ENCODE measurements around the gene ABCA2.

The ABCA2 gene, protein sequence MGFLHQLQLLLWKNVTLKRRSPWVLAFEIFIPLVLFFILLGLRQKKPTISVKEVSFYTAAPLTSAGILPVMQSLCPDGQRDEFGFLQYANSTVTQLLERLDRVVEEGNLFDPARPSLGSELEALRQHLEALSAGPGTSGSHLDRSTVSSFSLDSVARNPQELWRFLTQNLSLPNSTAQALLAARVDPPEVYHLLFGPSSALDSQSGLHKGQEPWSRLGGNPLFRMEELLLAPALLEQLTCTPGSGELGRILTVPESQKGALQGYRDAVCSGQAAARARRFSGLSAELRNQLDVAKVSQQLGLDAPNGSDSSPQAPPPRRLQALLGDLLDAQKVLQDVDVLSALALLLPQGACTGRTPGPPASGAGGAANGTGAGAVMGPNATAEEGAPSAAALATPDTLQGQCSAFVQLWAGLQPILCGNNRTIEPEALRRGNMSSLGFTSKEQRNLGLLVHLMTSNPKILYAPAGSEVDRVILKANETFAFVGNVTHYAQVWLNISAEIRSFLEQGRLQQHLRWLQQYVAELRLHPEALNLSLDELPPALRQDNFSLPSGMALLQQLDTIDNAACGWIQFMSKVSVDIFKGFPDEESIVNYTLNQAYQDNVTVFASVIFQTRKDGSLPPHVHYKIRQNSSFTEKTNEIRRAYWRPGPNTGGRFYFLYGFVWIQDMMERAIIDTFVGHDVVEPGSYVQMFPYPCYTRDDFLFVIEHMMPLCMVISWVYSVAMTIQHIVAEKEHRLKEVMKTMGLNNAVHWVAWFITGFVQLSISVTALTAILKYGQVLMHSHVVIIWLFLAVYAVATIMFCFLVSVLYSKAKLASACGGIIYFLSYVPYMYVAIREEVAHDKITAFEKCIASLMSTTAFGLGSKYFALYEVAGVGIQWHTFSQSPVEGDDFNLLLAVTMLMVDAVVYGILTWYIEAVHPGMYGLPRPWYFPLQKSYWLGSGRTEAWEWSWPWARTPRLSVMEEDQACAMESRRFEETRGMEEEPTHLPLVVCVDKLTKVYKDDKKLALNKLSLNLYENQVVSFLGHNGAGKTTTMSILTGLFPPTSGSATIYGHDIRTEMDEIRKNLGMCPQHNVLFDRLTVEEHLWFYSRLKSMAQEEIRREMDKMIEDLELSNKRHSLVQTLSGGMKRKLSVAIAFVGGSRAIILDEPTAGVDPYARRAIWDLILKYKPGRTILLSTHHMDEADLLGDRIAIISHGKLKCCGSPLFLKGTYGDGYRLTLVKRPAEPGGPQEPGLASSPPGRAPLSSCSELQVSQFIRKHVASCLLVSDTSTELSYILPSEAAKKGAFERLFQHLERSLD (N-terminal part only)

DNA sequence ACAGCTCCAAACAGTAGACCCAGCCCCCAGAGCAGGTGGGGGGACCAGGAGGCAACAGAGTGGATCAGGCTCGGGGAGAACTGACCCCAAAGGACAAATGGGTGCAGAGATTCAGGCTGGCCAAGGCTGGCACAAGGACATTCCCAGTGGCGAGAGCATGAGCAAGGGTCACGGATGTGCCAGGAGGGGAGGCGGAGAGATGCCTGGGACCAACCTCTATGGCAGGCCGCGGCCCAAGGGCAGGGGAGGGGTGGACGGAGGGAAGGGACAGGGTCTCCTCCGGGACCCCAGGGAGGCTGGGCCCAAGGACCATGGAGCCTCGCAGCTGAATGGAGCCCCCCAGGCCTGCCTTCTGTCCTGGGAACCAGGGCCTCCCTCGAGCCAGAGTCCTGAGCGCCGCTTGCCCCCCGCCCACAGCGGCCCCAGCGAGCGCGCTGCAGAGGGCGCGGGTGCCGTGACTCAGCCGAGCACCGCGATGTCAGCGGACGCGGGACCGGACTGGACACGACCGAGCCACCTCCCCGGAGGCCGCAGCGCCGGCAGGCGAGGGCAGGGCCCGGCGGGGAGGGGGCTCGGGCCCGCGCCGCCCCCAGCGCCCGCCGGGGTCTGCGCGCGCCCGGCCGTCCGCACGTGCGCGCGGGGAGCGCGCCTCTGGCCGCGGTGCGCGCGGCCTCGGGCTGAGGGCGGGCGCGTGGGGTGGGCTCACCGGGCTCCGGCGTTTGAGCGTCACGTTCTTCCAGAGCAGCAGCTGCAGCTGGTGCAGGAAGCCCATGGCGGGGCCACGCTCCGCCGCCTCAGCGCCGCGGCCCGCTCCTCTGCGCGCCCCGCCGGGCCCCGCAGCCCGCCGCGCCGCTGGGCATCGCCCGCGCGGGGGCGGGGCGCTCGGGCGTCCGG lies at the start of gene ABCA2:
TSS of gene ABCA2 (minus strand) at position 869 of the 894 bp plus-strand sequence. CDS start at position 772, 97 bp downstream.
- Histone ChIP-seq H3K9me3 (ENCODE audit: control insufficient read depth in 2 of 2, low read length in 2 of 2) (no peaks in the 10 kb centered on the region), H3K27me3 (ENCODE audit: control insufficient read depth in 2 of 2, insufficient read depth in 2 of 2, low read length in 2 of 2) (no peaks in the 10 kb centered on the region), H3K36me3 (ENCODE audit: control insufficient read depth in 2 of 2, insufficient read depth in 2 of 2, low read length in 2 of 2) (no peaks in the 10 kb centered on the region), H3K4me3 (ENCODE audit: low read length in 2 of 2) (peak within 1 kb of the TSS; percentile 57 to 69), H3K4me1 (ENCODE audit: control insufficient read depth in 2 of 2, insufficient read depth in 2 of 2, low read length in 2 of 2) (peaks cover 48 to 51% of the 10 kb centered on the region in 2 donors), H3K27ac (ENCODE audit: low read depth in 2 of 2, low read length in 2 of 2) (peak within 1 kb of the TSS in 1 of 2 donors; percentile 21), H3K9ac (ENCODE audit: low read depth in 1 of 2, low read length in 2 of 2) (peak within 1 kb of the TSS; percentile 60 to 83)

DNA sequence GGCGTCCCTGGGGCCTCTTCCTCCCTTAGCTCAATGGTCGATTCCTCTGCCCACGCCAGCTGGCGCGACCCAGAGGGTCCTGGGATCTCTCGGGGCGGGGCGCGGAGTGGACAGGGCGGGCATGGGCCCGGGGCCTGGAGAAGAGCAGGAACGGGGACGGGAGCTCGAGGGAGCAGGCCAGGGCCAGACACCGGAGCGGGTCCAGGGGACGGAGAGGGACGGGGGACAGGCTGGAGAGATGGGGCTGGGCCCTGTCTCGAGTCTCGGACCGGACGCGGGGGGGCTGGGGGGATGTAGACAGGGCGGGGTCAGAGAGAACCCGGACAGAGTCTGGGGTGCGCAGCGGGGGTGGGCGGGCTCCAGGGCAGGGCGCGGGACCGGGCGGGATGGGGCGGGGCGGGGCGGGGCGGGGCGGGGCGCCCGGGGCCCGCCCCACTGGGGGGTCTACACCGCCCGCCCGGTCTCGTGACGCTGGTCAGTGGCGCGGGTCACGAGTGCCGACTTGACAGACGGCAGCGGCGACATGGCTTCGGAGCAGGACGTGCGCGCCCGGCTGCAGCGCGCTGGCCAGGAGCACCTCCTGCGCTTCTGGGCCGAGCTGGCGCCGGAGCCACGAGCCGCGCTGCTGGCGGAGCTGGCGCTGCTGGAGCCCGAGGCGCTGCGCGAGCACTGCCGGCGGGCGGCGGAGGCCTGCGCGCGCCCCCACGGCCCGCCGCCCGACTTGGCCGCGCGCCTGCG lies 49.1 kb upstream of the ABCA2 start, which contains the start of gene UAP1L1:
TSS of gene UAP1L1 (plus strand) at position 508 of the 738 bp plus-strand sequence. CDS start at position 524, 16 bp downstream.
- Histone ChIP-seq H3K27ac (ENCODE audit: low read depth in 2 of 2, low read length in 2 of 2) (peak within 1 kb of the TSS; percentile 52), H3K27me3 (ENCODE audit: control insufficient read depth in 2 of 2, insufficient read depth in 2 of 2, low read length in 2 of 2) (no peaks in the 10 kb centered on the region), H3K9me3 (ENCODE audit: control insufficient read depth in 2 of 2, low read length in 2 of 2) (no peaks in the 10 kb centered on the region), H3K36me3 (ENCODE audit: control insufficient read depth in 2 of 2, insufficient read depth in 2 of 2, low read length in 2 of 2) (peaks cover 0 to 20% of the 10 kb centered on the region in 2 donors), H3K4me3 (ENCODE audit: low read length in 2 of 2) (peak within 1 kb of the TSS; percentile 65 to 67), H3K9ac (ENCODE audit: low read depth in 1 of 2, low read length in 2 of 2) (peak within 1 kb of the TSS; percentile 52 to 63), H3K4me1 (ENCODE audit: control insufficient read depth in 2 of 2, insufficient read depth in 2 of 2, low read length in 2 of 2) (peaks cover 20 to 28% of the 10 kb centered on the region in 2 donors)

DNA sequence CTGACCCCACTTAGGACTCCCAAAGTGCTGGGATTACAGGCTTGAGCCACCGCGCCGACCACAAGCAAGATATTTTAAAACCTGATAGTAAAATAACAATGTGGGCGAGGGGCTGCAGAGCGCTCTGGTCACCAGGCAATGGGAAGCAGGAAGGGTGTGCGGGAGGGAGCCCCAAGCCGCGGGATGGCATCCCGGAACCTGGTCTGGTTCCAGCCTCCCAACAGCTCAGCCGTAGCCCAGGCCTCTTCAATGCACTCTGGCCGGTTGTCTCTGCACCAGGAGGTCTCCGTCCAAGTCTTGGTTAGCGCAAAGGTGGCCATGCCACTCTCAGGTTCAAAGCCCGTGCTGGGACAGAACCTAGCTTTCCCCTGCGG lies 48.6 kb upstream of the ABCA2 start:
- Histone ChIP-seq H3K27ac (ENCODE audit: low read depth in 2 of 2, low read length in 2 of 2) (peak overlapping the region; percentile 48 to 52), H3K36me3 (ENCODE audit: control insufficient read depth in 2 of 2, insufficient read depth in 2 of 2, low read length in 2 of 2) (peaks cover 0 to 18% of the 10 kb centered on the region in 2 donors), H3K4me3 (ENCODE audit: low read length in 2 of 2) (peak overlapping the region; percentile 41 to 53), H3K27me3 (ENCODE audit: control insufficient read depth in 2 of 2, insufficient read depth in 2 of 2, low read length in 2 of 2) (no peaks in the 10 kb centered on the region), H3K9me3 (ENCODE audit: control insufficient read depth in 2 of 2, low read length in 2 of 2) (no peaks in the 10 kb centered on the region), H3K9ac (ENCODE audit: low read depth in 1 of 2, low read length in 2 of 2) (peak overlapping the region in 1 of 2 donors; percentile 51), H3K4me1 (ENCODE audit: control insufficient read depth in 2 of 2, insufficient read depth in 2 of 2, low read length in 2 of 2) (peaks cover 20 to 28% of the 10 kb centered on the region in 2 donors)

DNA sequence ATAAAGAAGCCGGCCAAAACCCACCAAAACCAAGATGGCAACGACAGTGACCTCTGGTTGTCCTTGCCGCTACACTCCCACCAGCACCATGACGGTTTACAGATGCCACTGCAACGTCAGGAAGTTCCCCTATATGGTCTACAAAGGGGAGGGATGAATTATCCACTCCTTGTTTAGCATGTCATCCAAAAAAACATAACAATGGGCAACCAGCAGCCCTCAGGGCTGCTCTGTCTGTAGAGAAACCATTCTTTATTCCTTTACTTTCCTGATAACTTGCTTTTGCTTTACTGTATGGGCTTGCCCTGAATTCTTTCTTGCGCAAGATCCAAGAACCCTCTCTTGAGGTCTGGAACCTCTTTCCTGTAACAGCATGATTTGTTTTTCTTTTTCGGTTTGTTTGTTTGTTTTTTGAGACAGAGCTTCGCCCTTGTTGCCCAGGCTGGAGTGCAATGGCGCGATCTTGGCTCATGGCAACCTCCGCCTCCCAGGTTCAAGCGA lies 47.3 kb upstream of the ABCA2 start:
- no peaks in the 10 kb centered on the region for H3K9me3 ChIP-seq (ENCODE audit: control insufficient read depth in 2 of 2, low read length in 2 of 2)
- peaks cover 28 to 34% of the 10 kb centered on the region in 2 donors for H3K4me1 ChIP-seq (ENCODE audit: control insufficient read depth in 2 of 2, insufficient read depth in 2 of 2, low read length in 2 of 2)
- H3K27me3 ChIP-seq (ENCODE audit: control insufficient read depth in 2 of 2, insufficient read depth in 2 of 2, low read length in 2 of 2), result no peaks in the 10 kb centered on the region
- no peak overlapping the region for H3K27ac ChIP-seq (ENCODE audit: low read depth in 2 of 2, low read length in 2 of 2)
- H3K36me3 ChIP-seq (ENCODE audit: control insufficient read depth in 2 of 2, insufficient read depth in 2 of 2, low read length in 2 of 2), result peaks cover 0 to 9% of the 10 kb centered on the region in 2 donors
- no peak overlapping the region for H3K9ac ChIP-seq (ENCODE audit: low read depth in 1 of 2, low read length in 2 of 2)
- H3K4me3 ChIP-seq (ENCODE audit: low read length in 2 of 2), result no peak overlapping the region

DNA sequence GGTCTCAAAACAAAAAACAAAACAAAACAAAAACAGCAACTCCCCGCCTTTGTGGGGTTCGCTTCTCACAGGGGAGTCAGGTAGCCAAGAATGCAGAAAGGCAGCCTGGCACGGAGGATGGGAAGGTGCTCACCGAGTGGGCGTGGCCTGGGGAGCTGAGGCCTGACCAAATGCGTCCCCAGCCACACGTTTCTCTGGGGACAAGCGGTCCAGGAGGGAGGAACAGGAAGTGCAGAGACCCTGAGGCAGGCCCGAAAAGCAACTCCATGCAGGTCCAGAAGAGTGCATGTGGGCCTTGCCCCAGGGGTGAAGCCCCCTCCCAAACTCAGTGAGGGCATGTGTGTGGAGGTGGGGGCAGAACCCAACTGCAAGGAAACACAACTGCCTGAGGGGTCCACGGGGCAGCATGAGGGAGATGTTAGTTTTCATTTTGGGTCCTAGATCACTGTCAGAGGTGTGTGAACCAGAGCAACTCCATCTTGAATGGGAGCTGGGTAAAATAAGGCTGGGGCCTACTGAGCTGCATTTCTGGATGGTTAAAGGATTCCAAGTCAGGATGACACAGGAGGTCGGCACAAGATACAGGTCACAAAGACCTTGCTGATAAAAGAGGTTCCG lies 46.7 kb upstream of the ABCA2 start:
- peaks cover 0 to 4% of the 10 kb centered on the region in 2 donors for H3K36me3 ChIP-seq (ENCODE audit: control insufficient read depth in 2 of 2, insufficient read depth in 2 of 2, low read length in 2 of 2)
- no peaks in the 10 kb centered on the region for H3K9me3 ChIP-seq (ENCODE audit: control insufficient read depth in 2 of 2, low read length in 2 of 2)
- H3K4me1 ChIP-seq (ENCODE audit: control insufficient read depth in 2 of 2, insufficient read depth in 2 of 2, low read length in 2 of 2), result peaks cover 28 to 34% of the 10 kb centered on the region in 2 donors
- H3K9ac ChIP-seq (ENCODE audit: low read depth in 1 of 2, low read length in 2 of 2), result no peak overlapping the region
- no peak overlapping the region for H3K27ac ChIP-seq (ENCODE audit: low read depth in 2 of 2, low read length in 2 of 2)
- H3K27me3 ChIP-seq (ENCODE audit: control insufficient read depth in 2 of 2, insufficient read depth in 2 of 2, low read length in 2 of 2), result no peaks in the 10 kb centered on the region
- no peak overlapping the region for H3K4me3 ChIP-seq (ENCODE audit: low read length in 2 of 2)

DNA sequence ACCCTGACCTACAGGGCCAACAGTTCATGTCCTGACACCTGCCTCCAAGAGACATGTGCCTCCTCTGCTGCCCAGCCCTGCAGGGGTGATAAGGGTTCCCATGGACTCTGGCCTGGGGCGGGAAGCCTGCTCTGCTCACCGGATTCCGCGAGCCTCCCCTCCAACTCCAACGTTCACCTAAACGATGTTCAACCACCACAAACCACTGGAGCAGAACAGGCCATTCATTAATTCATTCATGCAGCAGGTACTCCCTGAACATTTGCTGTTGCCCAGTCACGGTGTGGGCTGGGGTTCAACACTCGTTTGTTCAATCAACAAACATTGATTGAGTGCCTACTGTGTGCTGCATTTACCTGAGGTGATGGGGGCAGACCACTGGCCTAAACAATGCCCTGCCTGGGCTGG lies 46.0 kb upstream of the ABCA2 start:
- no peak overlapping the region for H3K27ac ChIP-seq (ENCODE audit: low read depth in 2 of 2, low read length in 2 of 2)
- H3K4me1 ChIP-seq (ENCODE audit: control insufficient read depth in 2 of 2, insufficient read depth in 2 of 2, low read length in 2 of 2), result peaks cover 31 to 32% of the 10 kb centered on the region in 2 donors
- H3K9me3 ChIP-seq (ENCODE audit: control insufficient read depth in 2 of 2, low read length in 2 of 2), result no peaks in the 10 kb centered on the region
- H3K27me3 ChIP-seq (ENCODE audit: control insufficient read depth in 2 of 2, insufficient read depth in 2 of 2, low read length in 2 of 2), result no peaks in the 10 kb centered on the region
- no peak overlapping the region for H3K4me3 ChIP-seq (ENCODE audit: low read length in 2 of 2)
- no peak overlapping the region for H3K9ac ChIP-seq (ENCODE audit: low read depth in 1 of 2, low read length in 2 of 2)
- no peaks in the 10 kb centered on the region for H3K36me3 ChIP-seq (ENCODE audit: control insufficient read depth in 2 of 2, insufficient read depth in 2 of 2, low read length in 2 of 2)

DNA sequence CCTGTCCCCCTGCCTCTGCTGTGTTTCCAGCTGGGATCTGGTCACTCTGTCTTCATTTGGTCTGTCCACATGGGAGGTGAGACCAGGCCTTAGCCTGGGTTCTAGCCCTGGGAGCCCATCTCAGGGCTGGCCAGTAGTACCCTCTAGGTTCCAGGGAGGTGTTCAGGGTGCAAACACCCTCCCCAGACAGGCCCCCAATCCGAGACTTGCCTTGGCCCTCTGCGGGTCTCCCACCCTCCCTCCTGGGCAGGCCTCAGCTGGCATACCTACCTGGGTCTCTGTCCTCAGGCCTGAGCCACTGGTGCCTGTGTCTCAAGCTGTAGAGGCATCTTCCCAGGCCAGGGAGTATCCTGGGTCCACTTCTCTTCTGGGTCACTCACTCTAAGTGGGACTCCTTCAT lies 43.2 kb upstream of the ABCA2 start:
- no peaks in the 10 kb centered on the region for H3K36me3 ChIP-seq (ENCODE audit: control insufficient read depth in 2 of 2, insufficient read depth in 2 of 2, low read length in 2 of 2)
- H3K4me1 ChIP-seq (ENCODE audit: control insufficient read depth in 2 of 2, insufficient read depth in 2 of 2, low read length in 2 of 2), result peaks cover 29 to 31% of the 10 kb centered on the region in 2 donors
- H3K4me3 ChIP-seq (ENCODE audit: low read length in 2 of 2), result peak overlapping the region in 1 of 2 donors; percentile 23
- H3K9ac ChIP-seq (ENCODE audit: low read depth in 1 of 2, low read length in 2 of 2), result peak overlapping the region; percentile 41 to 46
- peaks cover 0 to 3% of the 10 kb centered on the region in 2 donors for H3K27me3 ChIP-seq (ENCODE audit: control insufficient read depth in 2 of 2, insufficient read depth in 2 of 2, low read length in 2 of 2)
- peak overlapping the region in 1 of 2 donors; percentile 71 for H3K27ac ChIP-seq (ENCODE audit: low read depth in 2 of 2, low read length in 2 of 2)
- H3K9me3 ChIP-seq (ENCODE audit: control insufficient read depth in 2 of 2, low read length in 2 of 2), result no peaks in the 10 kb centered on the region

DNA sequence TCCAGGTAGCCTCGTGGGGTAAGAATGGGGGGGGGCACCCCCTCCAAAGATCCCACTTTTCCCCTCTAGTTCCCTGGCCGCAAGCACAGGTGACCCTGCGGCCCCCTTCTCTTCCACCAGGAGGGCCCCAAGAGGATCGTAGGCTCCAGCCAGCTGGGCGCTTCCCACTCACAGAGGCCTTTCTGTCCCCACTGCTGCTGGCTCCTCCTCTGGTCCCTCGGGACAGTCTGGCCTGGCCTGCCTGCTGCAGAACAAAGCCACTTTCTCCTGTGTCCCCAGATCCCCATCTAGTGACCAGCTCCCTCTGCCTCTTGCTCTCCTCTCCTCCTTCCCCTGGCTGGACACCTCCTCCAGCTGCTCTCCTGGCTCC lies 42.9 kb upstream of the ABCA2 start:
- Histone ChIP-seq H3K4me3 (ENCODE audit: low read length in 2 of 2) (peak overlapping the region; percentile 23 to 57), H3K27ac (ENCODE audit: low read depth in 2 of 2, low read length in 2 of 2) (peak overlapping the region; percentile 57 to 71), H3K9me3 (ENCODE audit: control insufficient read depth in 2 of 2, low read length in 2 of 2) (no peaks in the 10 kb centered on the region), H3K9ac (ENCODE audit: low read depth in 1 of 2, low read length in 2 of 2) (peak overlapping the region; percentile 41 to 46), H3K27me3 (ENCODE audit: control insufficient read depth in 2 of 2, insufficient read depth in 2 of 2, low read length in 2 of 2) (peaks cover 0 to 3% of the 10 kb centered on the region in 2 donors), H3K36me3 (ENCODE audit: control insufficient read depth in 2 of 2, insufficient read depth in 2 of 2, low read length in 2 of 2) (no peaks in the 10 kb centered on the region), H3K4me1 (ENCODE audit: control insufficient read depth in 2 of 2, insufficient read depth in 2 of 2, low read length in 2 of 2) (peaks cover 29 to 31% of the 10 kb centered on the region in 2 donors)

Data from mucosa of rectum (tissue), 2 donors.